ENCODE measurements around the gene GGT6.

DNA sequence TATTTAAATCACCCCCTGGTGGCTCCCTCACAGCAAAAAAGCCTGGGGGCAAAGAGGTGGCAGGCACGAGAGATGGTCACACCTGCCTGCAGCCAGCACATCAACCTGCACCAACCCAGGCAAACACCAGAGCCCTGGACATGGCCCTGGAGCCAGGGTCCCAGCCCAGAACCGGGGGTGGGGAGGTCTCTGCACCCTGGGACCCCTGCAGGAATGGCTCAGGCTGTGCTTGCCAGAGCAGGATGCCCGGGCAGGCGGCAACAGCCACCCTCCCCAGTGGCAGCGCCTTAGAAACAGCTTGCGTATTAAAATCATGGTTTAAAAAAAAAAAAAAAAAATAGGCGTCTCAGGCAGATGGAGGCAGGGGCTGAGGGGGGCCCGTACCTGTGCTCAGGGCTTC, 21.4 kb downstream of the GGT6 start:
- TF ChIP-seq, protein P1, sequence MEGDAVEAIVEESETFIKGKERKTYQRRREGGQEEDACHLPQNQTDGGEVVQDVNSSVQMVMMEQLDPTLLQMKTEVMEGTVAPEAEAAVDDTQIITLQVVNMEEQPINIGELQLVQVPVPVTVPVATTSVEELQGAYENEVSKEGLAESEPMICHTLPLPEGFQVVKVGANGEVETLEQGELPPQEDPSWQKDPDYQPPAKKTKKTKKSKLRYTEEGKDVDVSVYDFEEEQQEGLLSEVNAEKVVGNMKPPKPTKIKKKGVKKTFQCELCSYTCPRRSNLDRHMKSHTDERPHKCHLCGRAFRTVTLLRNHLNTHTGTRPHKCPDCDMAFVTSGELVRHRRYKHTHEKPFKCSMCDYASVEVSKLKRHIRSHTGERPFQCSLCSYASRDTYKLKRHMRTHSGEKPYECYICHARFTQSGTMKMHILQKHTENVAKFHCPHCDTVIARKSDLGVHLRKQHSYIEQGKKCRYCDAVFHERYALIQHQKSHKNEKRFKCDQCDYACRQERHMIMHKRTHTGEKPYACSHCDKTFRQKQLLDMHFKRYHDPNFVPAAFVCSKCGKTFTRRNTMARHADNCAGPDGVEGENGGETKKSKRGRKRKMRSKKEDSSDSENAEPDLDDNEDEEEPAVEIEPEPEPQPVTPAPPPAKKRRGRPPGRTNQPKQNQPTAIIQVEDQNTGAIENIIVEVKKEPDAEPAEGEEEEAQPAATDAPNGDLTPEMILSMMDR (conservative IDR thresholded peaks at IDR 0.05; ENCODE audit: low read depth, low read length) = no peak
- no peak for TF ChIP-seq EZH2 (IDR thresholded peaks at IDR 0.05; ENCODE audit: borderline replicate concordance, low read depth, low read length, poor library complexity, severe bottlenecking)

Data from A673 (cell line).